OCI-LY3 (cell line): Measurements from ENCODE around the gene CREB3L2.

Experiments
- CTCF ChIP-seq: fragments of 200-600, 300-600 bp; sonication (generic); IDR thresholded peaks from 2 replicates; pipeline ENCODE4 v1.5.1; 2014; ENCODE audit warnings: antibody characterized with exemption, low read length, low read depth
- EZH2phosphoT487 ChIP-seq: fragments of 200-600 bp; shearing (Covaris generic); IDR thresholded peaks from 2 replicates; pipeline ENCODE4 v1.6.1; 2018; ENCODE audit warnings: antibody characterized with exemption, mixed run types, low read depth

DNA sequence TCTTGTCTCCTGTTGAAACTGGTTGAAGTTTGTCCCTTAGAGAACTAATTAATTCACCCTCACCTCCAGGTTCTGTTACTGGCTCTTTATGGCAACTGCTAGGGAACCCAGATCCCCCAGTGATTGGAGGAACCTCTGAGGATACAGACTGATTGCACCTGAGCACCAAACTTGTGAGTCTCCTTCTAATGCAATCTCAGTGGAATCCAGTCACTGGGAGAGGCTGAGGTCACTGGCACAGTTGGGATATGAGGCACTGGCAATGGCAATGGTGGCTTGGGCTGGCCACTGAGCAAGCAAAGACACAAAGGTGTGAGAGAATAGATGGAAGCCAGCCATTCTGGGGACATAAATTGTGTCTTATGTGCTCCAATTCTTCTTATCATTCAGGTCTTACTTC lies 149.8 kb downstream of the CREB3L2 start:
- TF ChIP-seq CTCF (no peak), EZH2phosphoT487 (no peak)
